Left renal cortex interstitium (tissue), 4 donors: Measurements from ENCODE around the gene HDAC3. TPM values are rescaled to one million over a fixed set of nuclear protein-coding genes. Genes with fewer than 3 reads are reported as not detected.

Source experiments
- DNase-seq, 4 donors: peaks; one replicate each; pipeline ENCODE4 v3.0.0-alpha.2; 2013; ENCODE audit warnings: low read depth in 4 of 4, low spot score in 2 of 4, missing footprints in 1 of 4
- polyA plus RNA-seq, 4 donors: library from polyadenylated mRNA; unstranded; fragments of 120-200 nt; gene quantifications; one replicate each; pipeline ENCODE4 v1.2.1, GENCODE V29; 2013; ENCODE audit not compliant: insufficient read length in 4 of 4

HDAC3 gene
- polyA plus RNA-seq, 4 donors = 82.6 to 125 (median 106) TPM

- no peak for DNase-seq
These were observed 30.9 kb downstream of the HDAC3 start for GRCh38 chr5:141605523-141606277.

GRCh38 chr5:141603923-141604717 lies 32.5 kb downstream of the HDAC3 start:
- DNase-seq = no peak

GRCh38 chr5:141602606-141603005 lies 34.0 kb downstream of the HDAC3 start:
- DNase-seq = no peak

- DNase-seq = no peak
These were observed 38.0 kb downstream of the HDAC3 start for GRCh38 chr5:141598391-141599345.

- DNase-seq = no peak
These were observed 38.8 kb downstream of the HDAC3 start for GRCh38 chr5:141597814-141598213.

- DNase-seq = no peak
These were observed 39.3 kb downstream of the HDAC3 start for GRCh38 chr5:141597394-141597793.

GRCh38 chr5:141596867-141597266 lies 39.8 kb downstream of the HDAC3 start:
- no peak for DNase-seq

GRCh38 chr5:141590127-141590526 lies 46.5 kb downstream of the HDAC3 start:
- DNase-seq = no peak

- DNase-seq = no peak
These were observed 50.4 kb downstream of the HDAC3 start for GRCh38 chr5:141586246-141586645.

GRCh38 chr5:141585594-141585993 lies 51.1 kb downstream of the HDAC3 start:
- no peak for DNase-seq

- DNase-seq = no peak
These were observed 62.5 kb downstream of the HDAC3 start for GRCh38 chr5:141574122-141574510.

GRCh38 chr5:141573489-141574121 lies 63.0 kb downstream of the HDAC3 start:
- DNase-seq = no peak

Other genes with a start within 250 kb of the HDAC3 start
- gene PCDHGB4, start 249.2 kb downstream of the HDAC3 start, polyA plus RNA-seq = 1 to 10 TPM; 4.4 to 6.1 (median 5.8) TPM
- under 1 TPM; 0.46 to 0.55 (median 0.51) TPM for gene PCDHGA8, start 244.2 kb downstream of the HDAC3 start, polyA plus RNA-seq
- 10 to 100 TPM in 2 of 4 donors, 1 to 10 TPM in 2; 8.8 to 10.6 (median 10.0) TPM for gene PCDHGB5, start 238.9 kb downstream of the HDAC3 start, polyA plus RNA-seq
- gene PCDHGA9, start 234.1 kb downstream of the HDAC3 start, polyA plus RNA-seq = 1 to 10 TPM; 5.0 to 6.4 (median 5.3) TPM
- gene PCDHGB6, start 228.8 kb downstream of the HDAC3 start, polyA plus RNA-seq = 1 to 10 TPM; 6.3 to 7.9 (median 7.4) TPM
- 1 to 10 TPM; 3.1 to 3.8 (median 3.6) TPM for gene PCDHGA10, start 223.9 kb downstream of the HDAC3 start, polyA plus RNA-seq
- 10 to 100 TPM; 14.0 to 17.5 (median 14.3) TPM for gene PCDHGB7, start 219.2 kb downstream of the HDAC3 start, polyA plus RNA-seq
- 1 to 10 TPM; 4.6 to 5.6 (median 5.1) TPM for gene PCDHGA11, start 215.8 kb downstream of the HDAC3 start, polyA plus RNA-seq
- 1 to 10 TPM; 1.1 to 2.4 (median 1.5) TPM for gene PCDHGA12, start 206.3 kb downstream of the HDAC3 start, polyA plus RNA-seq
- 100 to 1,000 TPM in 3 of 4 donors, 10 to 100 TPM in 1; 88.8 to 152 (median 118) TPM for gene PCDHGC3, start 160.9 kb downstream of the HDAC3 start, polyA plus RNA-seq
- 1 to 10 TPM; 2.8 to 4.1 (median 3.0) TPM for gene PCDHGC4, start 151.8 kb downstream of the HDAC3 start, polyA plus RNA-seq
- gene PCDHGC5, start 147.8 kb downstream of the HDAC3 start, polyA plus RNA-seq = 1 to 10 TPM in 1 of 4 donors, under 1 TPM in 3; 0.22 to 1.1 (median 0.55) TPM
- 10 to 100 TPM; 63.1 to 75.5 (median 68.4) TPM for gene DIAPH1, start 17.8 kb downstream of the HDAC3 start, polyA plus RNA-seq
- gene RELL2, start 148 bp upstream of the HDAC3 start, polyA plus RNA-seq = 1 to 10 TPM in 2 of 4 donors, under 1 TPM in 2; 0.55 to 2.0 (median 1.2) TPM
- 10 to 100 TPM in 3 of 4 donors, 1 to 10 TPM in 1; 9.5 to 20.2 (median 14.6) TPM for gene FCHSD1, start 14.6 kb upstream of the HDAC3 start, polyA plus RNA-seq
- gene ARAP3, start 45.4 kb upstream of the HDAC3 start, polyA plus RNA-seq = 10 to 100 TPM; 17.6 to 25.9 (median 21.6) TPM
- gene PCDH1, start 241.6 kb upstream of the HDAC3 start, polyA plus RNA-seq = 10 to 100 TPM; 19.7 to 29.1 (median 26.9) TPM